Measurements from ENCODE around the gene ACBD6. TPM values are rescaled to one million over a fixed set of nuclear protein-coding genes. Genes with fewer than 3 reads are reported as not detected.

ACBD6 gene
- total RNA-seq, 1 experiment from 2014 or later, result 48.5 TPM

DNA sequence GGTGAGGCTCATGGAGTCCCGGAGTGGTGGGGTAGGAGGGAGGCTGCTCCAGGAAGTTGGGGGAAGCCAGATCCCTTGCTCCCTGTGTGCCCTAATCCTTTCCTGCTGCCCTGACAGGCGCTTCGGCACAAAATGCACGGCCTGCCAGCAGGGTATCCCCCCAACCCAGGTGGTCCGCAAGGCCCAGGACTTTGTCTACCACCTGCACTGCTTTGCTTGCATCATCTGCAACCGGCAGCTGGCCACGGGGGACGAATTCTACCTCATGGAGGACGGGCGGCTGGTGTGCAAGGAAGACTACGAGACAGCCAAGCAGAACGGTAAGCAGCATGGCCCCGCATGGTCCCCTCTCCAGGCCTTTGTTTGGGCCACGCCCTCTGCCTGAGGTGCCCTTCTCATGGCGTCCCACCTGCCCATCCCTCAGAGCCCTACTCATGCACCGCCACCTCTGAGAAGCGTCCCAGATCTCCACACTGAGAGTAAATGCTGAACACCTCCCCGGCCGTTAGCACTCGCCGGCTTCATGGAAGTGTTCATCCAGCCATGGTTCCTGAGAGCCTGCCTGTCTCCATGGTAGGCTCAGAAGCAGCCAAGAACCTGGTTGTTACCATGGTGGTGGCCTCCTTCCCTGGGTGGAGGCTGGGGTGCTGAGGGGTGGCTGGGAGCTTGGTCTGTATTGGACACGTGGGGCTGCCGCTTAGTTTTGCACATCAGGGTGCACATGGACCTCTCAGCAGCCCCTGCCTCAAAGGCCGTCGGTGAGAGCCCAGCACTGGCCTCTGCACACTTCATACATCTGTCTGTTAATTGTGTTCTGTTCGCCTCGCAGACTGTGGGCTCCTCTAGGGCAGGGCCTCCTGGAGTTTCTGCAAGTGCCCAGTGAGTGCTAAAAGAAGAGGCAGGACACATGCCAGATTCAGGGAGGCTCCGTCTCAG, 235.8 kb downstream of the ACBD6 start:
- TF ChIP-seq, protein P1, sequence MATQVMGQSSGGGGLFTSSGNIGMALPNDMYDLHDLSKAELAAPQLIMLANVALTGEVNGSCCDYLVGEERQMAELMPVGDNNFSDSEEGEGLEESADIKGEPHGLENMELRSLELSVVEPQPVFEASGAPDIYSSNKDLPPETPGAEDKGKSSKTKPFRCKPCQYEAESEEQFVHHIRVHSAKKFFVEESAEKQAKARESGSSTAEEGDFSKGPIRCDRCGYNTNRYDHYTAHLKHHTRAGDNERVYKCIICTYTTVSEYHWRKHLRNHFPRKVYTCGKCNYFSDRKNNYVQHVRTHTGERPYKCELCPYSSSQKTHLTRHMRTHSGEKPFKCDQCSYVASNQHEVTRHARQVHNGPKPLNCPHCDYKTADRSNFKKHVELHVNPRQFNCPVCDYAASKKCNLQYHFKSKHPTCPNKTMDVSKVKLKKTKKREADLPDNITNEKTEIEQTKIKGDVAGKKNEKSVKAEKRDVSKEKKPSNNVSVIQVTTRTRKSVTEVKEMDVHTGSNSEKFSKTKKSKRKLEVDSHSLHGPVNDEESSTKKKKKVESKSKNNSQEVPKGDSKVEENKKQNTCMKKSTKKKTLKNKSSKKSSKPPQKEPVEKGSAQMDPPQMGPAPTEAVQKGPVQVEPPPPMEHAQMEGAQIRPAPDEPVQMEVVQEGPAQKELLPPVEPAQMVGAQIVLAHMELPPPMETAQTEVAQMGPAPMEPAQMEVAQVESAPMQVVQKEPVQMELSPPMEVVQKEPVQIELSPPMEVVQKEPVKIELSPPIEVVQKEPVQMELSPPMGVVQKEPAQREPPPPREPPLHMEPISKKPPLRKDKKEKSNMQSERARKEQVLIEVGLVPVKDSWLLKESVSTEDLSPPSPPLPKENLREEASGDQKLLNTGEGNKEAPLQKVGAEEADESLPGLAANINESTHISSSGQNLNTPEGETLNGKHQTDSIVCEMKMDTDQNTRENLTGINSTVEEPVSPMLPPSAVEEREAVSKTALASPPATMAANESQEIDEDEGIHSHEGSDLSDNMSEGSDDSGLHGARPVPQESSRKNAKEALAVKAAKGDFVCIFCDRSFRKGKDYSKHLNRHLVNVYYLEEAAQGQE (IDR thresholded peaks at IDR 0.05; ENCODE audit: insufficient read depth in 1 of 2, low read depth in 2 of 2, low read length in 1 of 2), result no peak
- TF ChIP-seq TCF7L2 (IDR thresholded peaks at IDR 0.05; ENCODE audit: low read depth, low read length), result no peak
- TF ChIP-seq POLR2AphosphoS5 (IDR thresholded peaks at IDR 0.05; ENCODE audit: low read depth, low read length), result no peak
- TF ChIP-seq, protein P2, sequence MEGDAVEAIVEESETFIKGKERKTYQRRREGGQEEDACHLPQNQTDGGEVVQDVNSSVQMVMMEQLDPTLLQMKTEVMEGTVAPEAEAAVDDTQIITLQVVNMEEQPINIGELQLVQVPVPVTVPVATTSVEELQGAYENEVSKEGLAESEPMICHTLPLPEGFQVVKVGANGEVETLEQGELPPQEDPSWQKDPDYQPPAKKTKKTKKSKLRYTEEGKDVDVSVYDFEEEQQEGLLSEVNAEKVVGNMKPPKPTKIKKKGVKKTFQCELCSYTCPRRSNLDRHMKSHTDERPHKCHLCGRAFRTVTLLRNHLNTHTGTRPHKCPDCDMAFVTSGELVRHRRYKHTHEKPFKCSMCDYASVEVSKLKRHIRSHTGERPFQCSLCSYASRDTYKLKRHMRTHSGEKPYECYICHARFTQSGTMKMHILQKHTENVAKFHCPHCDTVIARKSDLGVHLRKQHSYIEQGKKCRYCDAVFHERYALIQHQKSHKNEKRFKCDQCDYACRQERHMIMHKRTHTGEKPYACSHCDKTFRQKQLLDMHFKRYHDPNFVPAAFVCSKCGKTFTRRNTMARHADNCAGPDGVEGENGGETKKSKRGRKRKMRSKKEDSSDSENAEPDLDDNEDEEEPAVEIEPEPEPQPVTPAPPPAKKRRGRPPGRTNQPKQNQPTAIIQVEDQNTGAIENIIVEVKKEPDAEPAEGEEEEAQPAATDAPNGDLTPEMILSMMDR (IDR thresholded peaks at IDR 0.05), result no peak
- no peak for TF ChIP-seq SIN3A (IDR thresholded peaks at IDR 0.05; ENCODE audit: borderline replicate concordance, insufficient read depth, low read depth, low read length)
- Histone ChIP-seq H3K27ac (ENCODE audit: low read length) (no peak overlapping the region), H3K27me3 (ENCODE audit: control insufficient read depth, insufficient read depth, low read length) (no peaks in the 10 kb centered on the region), H3K4me3 (ENCODE audit: low read depth in 2 of 2, low read length in 2 of 2) (no peak overlapping the region), H3K4me1 (ENCODE audit: control insufficient read depth, insufficient read depth, low read length) (no peaks in the 10 kb centered on the region), H3K9me3 (ENCODE audit: control insufficient read depth, insufficient read depth, low read depth, low read length) (no peaks in the 10 kb centered on the region), H3K36me3 (ENCODE audit: control insufficient read depth, insufficient read depth, low read length) (no peaks in the 10 kb centered on the region)
- no peak for ATAC-seq
- POLR2A ChIA-PET, result no interaction called here
- in situ Hi-C loops (cut with HindIII; ENCODE audit: low pct_unique_long_range_greater_than_20kb, low sequenced_read_pairs) (no loop called here), intact Hi-C loops (cut with micrococcal nuclease; ENCODE audit: unreplicated experiment) (no loop called here)
- no TSS peak for BruUV-seq (replicated peaks)
- DNase-seq (ENCODE audit: low read depth, low spot score), result no peak
- CTCF ChIA-PET, result no interaction called here

DNA sequence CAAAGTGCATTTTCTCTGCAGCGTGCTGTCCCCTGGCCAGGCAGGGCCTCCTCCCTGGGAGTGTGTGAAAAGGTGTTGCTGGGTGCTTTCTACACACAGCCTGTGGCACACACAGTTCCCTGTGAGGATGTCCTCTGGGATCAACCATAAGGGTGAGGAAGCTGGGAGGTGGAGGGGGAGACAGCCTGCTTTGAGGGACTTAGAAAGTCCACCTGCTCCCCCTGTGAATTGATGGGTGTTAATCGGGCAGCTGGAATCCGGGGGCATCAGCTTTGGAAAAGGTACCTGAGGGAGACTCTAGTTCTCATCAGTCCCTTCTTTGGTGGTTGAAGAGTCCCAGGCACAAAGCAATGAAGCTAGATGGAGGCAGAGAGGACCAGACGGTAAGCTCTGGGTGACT, 236.5 kb downstream of the ACBD6 start:
- BruUV-seq (replicated peaks), result no TSS peak
- ChIA-PET CTCF (no interaction called here), POLR2A (no interaction called here)
- no peak for ATAC-seq
- Histone ChIP-seq H3K4me1 (ENCODE audit: control insufficient read depth, insufficient read depth, low read length) (no peaks in the 10 kb centered on the region), H3K9me3 (ENCODE audit: control insufficient read depth, insufficient read depth, low read depth, low read length) (no peaks in the 10 kb centered on the region), H3K4me3 (ENCODE audit: low read depth in 2 of 2, low read length in 2 of 2) (no peak overlapping the region), H3K27me3 (ENCODE audit: control insufficient read depth, insufficient read depth, low read length) (no peaks in the 10 kb centered on the region), H3K27ac (ENCODE audit: low read length) (no peak overlapping the region), H3K36me3 (ENCODE audit: control insufficient read depth, insufficient read depth, low read length) (no peaks in the 10 kb centered on the region)
- in situ Hi-C loops (cut with HindIII; ENCODE audit: low pct_unique_long_range_greater_than_20kb, low sequenced_read_pairs), result no loop called here
- no peak for DNase-seq (ENCODE audit: low read depth, low spot score)
- TF ChIP-seq, protein P2 (IDR thresholded peaks at IDR 0.05), result no peak
- TF ChIP-seq SIN3A (IDR thresholded peaks at IDR 0.05; ENCODE audit: borderline replicate concordance, insufficient read depth, low read depth, low read length) (no peak), TCF7L2 (IDR thresholded peaks at IDR 0.05; ENCODE audit: low read depth, low read length) (no peak), POLR2AphosphoS5 (IDR thresholded peaks at IDR 0.05; ENCODE audit: low read depth, low read length) (no peak)
- TF ChIP-seq, protein P1 (IDR thresholded peaks at IDR 0.05; ENCODE audit: insufficient read depth in 1 of 2, low read depth in 2 of 2, low read length in 1 of 2), result no peak
- intact Hi-C loops (cut with micrococcal nuclease; ENCODE audit: unreplicated experiment), result no loop called here

Measured in Panc1 (cell line).